ENCODE data around the gene ATF4.

- TF ChIP-seq CTCF (conservative IDR thresholded peaks at IDR 0.05) (peak; percentile 71; the same call in 1 of the 2 replicates), ZFX (IDR thresholded peaks at IDR 0.05) (no peak)
Observed at GRCh38 chr22:39559456-39560105, 39.2 kb downstream of the ATF4 start.
